ENCODE measurements around the gene ANKRD63. TPM values are rescaled to one million over a fixed set of nuclear protein-coding genes. Genes with fewer than 3 reads are reported as not detected.

Gene ANKRD63
- total and polyA plus RNA-seq, 2 of the 8 experiments (the other 6 are each of a cell fraction or from before 2014, with no cell fraction given), result 0.18 to 0.26 TPM

- Histone ChIP-seq H3K79me1 (ENCODE audit: low read depth, low read length) (no peaks in the 10 kb centered on the region), H2AK5ac (ENCODE audit: low read depth, low read length) (no peak overlapping the region), H2BK12ac (ENCODE audit: low read depth, low read length) (no peak overlapping the region), H4K5ac (ENCODE audit: insufficient read length, low read depth, low read length) (no peak overlapping the region), H3K27me3 (replicated peaks in 1 of 4; ENCODE audit: control insufficient read depth in 3 of 4, extremely low read depth in 1 of 4, insufficient read depth in 3 of 4, low read length in 3 of 4) (peaks cover 0 to 4% (median 2%) of the 10 kb centered on the region in 4 experiments; a peak in 2 of 7 replicates), H3K14ac (ENCODE audit: insufficient read length) (no peak overlapping the region), H3K9ac (replicated peaks in 1 of 4; ENCODE audit: extremely low read depth in 1 of 4, low read depth in 3 of 4, low read length in 3 of 4) (no peak overlapping the region), H3K36me3 (ENCODE audit: control insufficient read depth in 2 of 4, insufficient read depth in 4 of 4, low read length in 3 of 4) (peaks cover 0 to 3% (median under 1%) of the 10 kb centered on the region in 4 experiments; a peak in 2 of 8 replicates), H2BK15ac (ENCODE audit: low read length) (no peak overlapping the region), H3K4me1 (replicated peaks in 1 of 4; ENCODE audit: control insufficient read depth in 3 of 4, insufficient read depth in 4 of 4, low read length in 3 of 4) (peaks cover 9 to 16% (median 13%) of the 10 kb centered on the region in 4 experiments), H4K8ac (ENCODE audit: extremely low read depth, insufficient read depth, low read length) (no peak overlapping the region), H2BK20ac (ENCODE audit: low read length) (no peak overlapping the region), H3K56ac (replicated peaks; ENCODE audit: insufficient read length, low read depth, low read length) (no peak overlapping the region), H4K91ac (replicated peaks; ENCODE audit: insufficient read length, low read length) (no peak overlapping the region), H3K23ac (ENCODE audit: insufficient read length) (no peak overlapping the region), H3K4me3 (ENCODE audit: extremely low read depth in 1 of 4, insufficient read depth in 2 of 4, low read depth in 3 of 4, low read length in 4 of 4) (no peak overlapping the region), H3K27ac (ENCODE audit: low read depth, low read length) (no peak overlapping the region), H3K79me2 (ENCODE audit: control insufficient read depth in 1 of 2, insufficient read depth in 2 of 2, low read length in 2 of 2) (no peaks in the 10 kb centered on the region), H3K4ac (replicated peaks; ENCODE audit: insufficient read length, low read depth, low read length) (no peak overlapping the region), H2AFZ (ENCODE audit: low read length) (no peak overlapping the region), H3K4me2 (ENCODE audit: insufficient read depth in 1 of 2, low read depth in 2 of 2, low read length in 2 of 2) (no peak overlapping the region), H4K20me1 (replicated peaks in 1 of 2; ENCODE audit: control insufficient read depth in 1 of 2, insufficient read depth in 2 of 2, low read length in 2 of 2) (no peaks in the 10 kb centered on the region), H3K18ac (ENCODE audit: extremely low read depth, low read length) (no peak overlapping the region), H3K9me3 (ENCODE audit: insufficient read depth in 2 of 2, low read depth in 1 of 2, low read length in 1 of 2) (no peaks in the 10 kb centered on the region), H2BK120ac (replicated peaks; ENCODE audit: low read depth, low read length) (no peak overlapping the region), H3K23me2 (ENCODE audit: low read depth, low read length) (peaks cover 4% of the 10 kb centered on the region; the same call in 1 of the 2 replicates), H2BK5ac (ENCODE audit: low read depth, low read length) (no peak overlapping the region)
- FAIRE-seq (no peak), DNase-seq (ENCODE audit: low read depth in 1 of 2, low spot score in 2 of 2) (no peak)
- WGBS, 2 experiments (ENCODE audit: extremely low coverage in 1 of 2, insufficient coverage in 1 of 2, insufficient read length in 1 of 2, insufficient replicate concordance in 2 of 2, low coverage in 1 of 2, low lambda C conversion rate in 2 of 2, missing lambda C conversion rate in 1 of 2), result 78% methylated on average over 4 of the region's 4 CpGs; no CpG with 5 or more reads in 1 of the 2 experiments
- TF ChIP-seq BRCA1 (IDR thresholded peaks at IDR 0.05; ENCODE audit: low read depth, low read length) (no peak), CHD1 (IDR thresholded peaks at IDR 0.05; ENCODE audit: low read depth, low read length) (no peak), TAF7 (optimal IDR thresholded peaks at IDR 0.05; ENCODE audit: borderline replicate concordance, low read depth, low read length) (no peak), CTBP2 (IDR thresholded peaks at IDR 0.05; ENCODE audit: borderline replicate concordance, insufficient read depth, insufficient read length, low read length) (no peak), FOSL1 (IDR thresholded peaks at IDR 0.05; ENCODE audit: insufficient read depth, low read depth, low read length) (no peak), USF2 (IDR thresholded peaks at IDR 0.05; ENCODE audit: low read length) (no peak), KDM5A (IDR thresholded peaks at IDR 0.05; ENCODE audit: low read length) (no peak), RXRA (IDR thresholded peaks at IDR 0.05; ENCODE audit: insufficient read depth, low read depth, low read length) (no peak), BACH1 (IDR thresholded peaks at IDR 0.05; ENCODE audit: low read length) (peak; percentile 77), MAFK (IDR thresholded peaks at IDR 0.05; ENCODE audit: low read depth, low read length) (peak; percentile 42; the same call in 1 of the 2 replicates), GTF2F1 (IDR thresholded peaks at IDR 0.05; ENCODE audit: borderline replicate concordance, low read depth, low read length) (no peak)
- POLR2A ChIA-PET (ENCODE audit: partially characterized antibody), result interaction anchor here (0.7 to 3.0 kb wide), 4 partner anchors 11 to 119 kb away, joined by 3 to 11 read pairs (median 4); no protein-coding TSS in a partner anchor
- CTCF ChIA-PET (ENCODE audit: partially characterized antibody), result interaction anchor here (1.5 to 46.3 kb wide), 4 partner anchors 17 to 75 kb away, joined by 4 to 1340 read pairs (median 15); no protein-coding TSS in a partner anchor
These were observed 48.1 kb downstream of the ANKRD63 start for GRCh38 chr15:40234783-40235182.

Measured in H1 (cell line).